HG02885 (cell line): ENCODE data around the gene BAIAP2L2.

Experiments
- ATAC-seq: cut with Tn5 transposase; IDR thresholded peaks from one replicate; pipeline ENCODE4 v1.9.1; 2021; ENCODE audit warnings: mild to moderate bottlenecking; ENCODE audit not compliant: unreplicated experiment, poor library complexity

BAIAP2L2 gene

DNA sequence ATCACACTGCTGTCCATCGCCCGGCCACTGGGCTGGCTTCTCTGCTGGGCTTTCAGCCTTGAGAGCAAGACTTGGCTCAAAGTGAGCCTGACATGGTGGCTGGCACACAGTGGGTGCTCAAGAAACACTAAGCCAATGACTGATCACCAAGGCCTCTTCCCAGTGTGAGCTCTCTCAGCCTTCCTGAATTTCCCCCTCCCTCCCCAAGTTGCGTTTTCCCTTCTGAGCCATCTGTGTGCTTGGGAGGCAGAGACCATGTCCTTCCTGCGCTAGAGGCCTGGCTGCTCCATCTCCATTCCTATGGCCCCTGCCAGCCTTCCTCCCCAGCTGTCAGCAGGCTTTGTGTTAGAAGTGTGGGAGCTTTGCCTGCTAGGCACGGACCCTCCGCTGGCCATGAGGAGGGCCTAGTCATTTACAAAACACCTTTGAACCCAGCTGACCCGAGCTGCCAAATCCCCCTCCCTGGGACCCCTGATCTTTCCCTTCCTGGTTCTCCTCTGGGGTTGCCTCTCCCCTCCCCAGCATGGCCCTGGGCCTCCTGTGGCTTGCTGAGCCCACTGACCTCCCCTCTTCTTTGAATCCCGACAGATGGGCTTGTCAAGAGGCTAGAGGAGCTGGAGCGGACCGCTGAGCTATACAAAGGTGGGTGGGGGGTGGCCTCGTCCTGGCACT, 40.1 kb downstream of the BAIAP2L2 start:
- no peak for ATAC-seq

DNA sequence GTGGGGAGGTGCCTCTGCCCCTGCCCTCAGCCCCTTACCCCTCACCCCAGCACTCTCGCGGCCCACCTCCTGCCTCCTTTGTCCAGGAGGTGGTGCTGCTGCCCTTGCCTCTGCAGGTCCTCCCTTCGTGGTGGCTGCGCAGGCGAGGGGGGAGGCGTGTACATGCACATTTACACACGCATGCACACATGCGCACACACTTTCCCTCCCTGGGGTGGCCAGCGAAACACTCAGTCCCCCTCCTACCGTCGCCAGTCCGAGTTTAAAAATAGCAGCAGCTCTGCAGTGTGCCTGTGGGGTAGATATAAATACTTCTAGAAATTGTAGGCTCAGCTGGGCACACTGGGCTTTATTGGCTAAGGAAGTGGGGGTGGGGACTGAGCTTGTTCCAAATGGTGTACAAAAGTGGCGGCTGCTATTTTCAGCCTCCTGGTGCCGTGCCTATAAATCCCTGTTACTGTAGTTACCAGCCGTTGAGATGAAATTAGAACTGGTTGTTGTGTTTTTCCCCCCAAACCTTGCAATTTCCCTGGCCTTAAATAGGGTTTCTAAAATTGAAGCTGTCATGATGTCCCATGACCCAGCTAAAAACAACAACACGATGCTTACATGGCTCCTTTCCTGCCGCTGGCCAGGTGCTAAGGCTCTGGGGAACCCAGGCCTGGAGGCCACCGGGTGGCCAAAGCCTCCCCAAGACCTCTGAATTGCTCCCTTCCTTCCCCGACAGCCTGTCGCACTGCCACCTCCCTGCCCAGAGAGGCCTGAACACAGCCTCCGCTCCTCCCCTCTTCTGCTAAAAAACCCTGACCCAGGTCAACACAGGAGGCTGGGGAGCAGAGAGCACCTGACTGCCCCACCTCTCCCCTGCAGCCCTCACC, 40.9 kb downstream of the BAIAP2L2 start:
- ATAC-seq, result no peak

DNA sequence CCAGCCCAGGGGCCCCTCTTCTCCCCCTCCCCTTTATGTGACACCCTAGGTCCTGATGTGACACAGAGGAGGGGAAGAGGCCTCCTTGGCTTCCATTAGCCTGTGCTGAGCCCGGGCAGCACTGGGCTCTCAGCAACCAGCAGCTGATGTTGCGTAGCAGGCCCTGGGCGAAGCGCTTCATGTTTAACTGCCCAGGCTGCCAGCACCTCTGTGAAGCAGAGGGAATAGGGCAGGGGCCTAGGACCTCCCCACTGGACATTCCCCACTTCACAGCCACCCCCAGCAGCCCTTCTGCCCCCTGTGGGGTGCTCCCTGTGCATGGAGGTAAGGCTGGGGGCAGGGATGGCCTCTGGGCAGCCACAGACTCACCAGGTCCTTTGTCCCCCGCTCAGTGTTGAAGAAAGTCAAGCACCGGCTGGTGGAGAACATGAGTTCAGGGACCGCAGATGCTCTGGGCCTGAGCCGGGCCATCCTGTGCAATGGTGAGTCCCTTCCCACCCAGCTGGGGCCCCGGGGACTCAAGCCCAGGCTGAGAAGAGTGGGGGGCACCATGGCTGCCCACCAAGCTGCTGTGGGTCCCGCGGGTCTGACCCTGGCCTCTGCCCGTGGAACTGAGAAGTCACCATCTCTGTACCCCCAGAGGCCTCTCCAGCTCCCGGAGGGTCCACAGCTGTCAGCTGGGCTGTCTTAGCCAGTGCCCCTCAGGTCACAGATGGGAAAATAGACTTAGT, 41.7 kb downstream of the BAIAP2L2 start:
- ATAC-seq, result no peak

DNA sequence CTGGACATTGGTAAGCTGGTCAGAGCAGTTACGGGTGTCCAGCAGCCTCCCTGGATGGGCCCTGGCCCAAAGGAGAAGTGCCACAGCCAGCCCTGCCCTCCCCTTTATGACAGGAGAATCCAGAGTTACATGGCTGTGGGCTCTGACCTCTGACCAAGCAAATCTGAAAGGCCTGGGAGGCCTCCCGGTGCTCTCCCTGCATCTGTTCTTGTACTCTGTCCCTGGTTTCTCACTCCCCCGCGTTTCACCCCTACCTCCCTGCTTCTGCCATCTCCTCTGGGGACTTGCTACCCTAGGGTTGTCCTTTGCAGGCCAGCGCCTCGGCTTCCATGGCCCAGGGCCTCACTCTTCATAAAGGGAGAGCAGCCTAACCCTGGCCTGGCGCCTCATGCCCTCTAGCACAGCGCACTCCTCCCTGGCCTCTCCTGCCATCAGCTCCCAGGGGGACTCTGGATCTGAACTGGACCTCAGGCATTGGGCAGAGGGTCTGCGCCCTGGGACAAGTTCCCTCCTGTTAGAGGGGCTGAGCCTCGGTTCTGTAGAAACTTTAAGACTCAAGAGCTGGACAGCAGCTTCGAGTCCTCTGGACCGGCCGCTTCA, 42.6 kb downstream of the BAIAP2L2 start:
- ATAC-seq, result no peak

DNA sequence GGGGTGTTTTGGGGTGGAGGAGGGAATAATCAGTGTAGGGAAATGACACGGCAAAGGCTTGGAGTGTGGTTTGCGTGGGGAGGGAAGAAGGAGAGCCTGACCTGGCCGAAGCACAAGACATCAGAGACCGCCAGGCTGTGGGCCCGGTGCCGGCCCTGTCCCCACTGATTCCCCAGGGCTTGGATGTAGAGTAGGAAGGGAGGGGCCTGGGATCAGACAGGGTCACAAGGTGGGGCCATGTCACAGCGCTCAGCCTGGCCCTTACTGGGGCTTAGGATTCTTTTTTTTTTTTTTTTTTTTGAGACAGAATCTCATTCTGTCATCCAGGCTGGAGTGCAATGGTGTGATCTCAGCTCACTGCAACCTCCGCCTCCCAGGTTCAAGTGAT, 43.5 kb downstream of the BAIAP2L2 start:
- no peak for ATAC-seq

DNA sequence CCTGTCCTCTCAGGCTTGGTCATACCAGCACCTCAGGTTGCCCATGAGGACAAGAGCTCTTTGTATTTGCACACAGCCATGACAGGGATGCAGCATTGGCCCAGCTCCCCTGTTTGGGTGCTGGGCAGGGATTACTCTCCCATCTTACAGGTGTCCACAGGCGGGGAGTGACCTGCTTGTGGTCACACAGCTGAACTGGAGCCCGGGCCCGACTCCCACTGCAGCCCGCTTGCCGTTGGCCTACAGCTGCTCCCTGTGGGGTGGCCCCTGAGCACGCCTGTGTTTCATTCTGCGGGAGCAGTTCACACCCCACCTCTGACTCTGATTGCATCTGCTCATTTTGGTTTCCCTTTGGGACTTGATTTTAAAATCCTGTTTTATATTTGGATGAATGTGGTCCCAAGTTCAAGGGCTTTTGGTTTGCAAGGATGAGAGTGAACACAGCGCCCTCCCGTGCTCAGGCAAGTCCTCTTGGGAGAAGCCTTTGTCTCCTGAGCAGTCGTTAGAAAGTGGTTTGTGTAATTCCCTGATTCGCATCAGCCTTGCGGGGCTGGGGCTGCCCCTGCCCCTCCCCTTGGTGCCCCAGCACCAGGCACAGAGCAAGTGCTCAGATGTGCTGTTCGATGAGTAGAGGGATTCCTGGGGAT, 44.0 kb downstream of the BAIAP2L2 start:
- ATAC-seq, result no peak

DNA sequence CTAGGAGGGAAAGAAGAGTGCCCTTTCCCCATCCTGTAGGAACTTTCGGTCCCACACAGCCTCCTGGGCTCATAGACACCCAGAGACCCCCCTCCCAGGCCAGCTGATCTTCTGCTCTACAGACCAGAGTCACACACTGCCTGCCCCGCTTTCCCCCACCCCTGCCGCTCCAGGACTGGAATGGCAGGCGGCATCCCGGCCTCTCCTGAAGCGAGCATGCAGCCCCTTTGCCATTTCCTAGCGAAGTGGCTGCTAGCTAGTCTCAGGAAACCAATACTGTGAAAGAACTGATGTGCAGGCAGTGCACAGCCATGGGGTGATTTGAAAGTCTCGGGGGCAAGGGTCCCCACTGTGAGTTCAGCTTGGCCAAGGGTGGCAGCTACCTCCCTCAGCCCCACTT, 44.9 kb downstream of the BAIAP2L2 start:
- ATAC-seq, result no peak

DNA sequence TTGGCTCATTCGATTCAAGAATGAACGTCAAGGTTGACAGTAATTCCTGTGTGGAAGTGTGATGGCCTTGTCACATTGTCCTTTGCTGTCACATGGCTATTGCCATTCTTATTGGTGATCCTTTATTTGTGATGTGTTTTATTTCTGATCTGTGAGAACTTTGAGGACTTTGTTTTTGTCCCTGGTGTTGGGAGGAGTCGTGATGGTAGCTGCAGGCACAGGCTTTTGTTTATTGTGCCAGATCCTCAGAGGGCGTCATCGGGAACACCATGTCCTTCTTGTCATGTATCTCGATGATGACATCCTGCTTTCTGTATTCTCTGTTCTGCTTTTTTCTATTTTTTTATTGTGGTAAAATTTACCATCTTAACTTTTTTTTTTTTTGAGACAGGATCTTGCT, 47.7 kb downstream of the BAIAP2L2 start:
- no peak for ATAC-seq

DNA sequence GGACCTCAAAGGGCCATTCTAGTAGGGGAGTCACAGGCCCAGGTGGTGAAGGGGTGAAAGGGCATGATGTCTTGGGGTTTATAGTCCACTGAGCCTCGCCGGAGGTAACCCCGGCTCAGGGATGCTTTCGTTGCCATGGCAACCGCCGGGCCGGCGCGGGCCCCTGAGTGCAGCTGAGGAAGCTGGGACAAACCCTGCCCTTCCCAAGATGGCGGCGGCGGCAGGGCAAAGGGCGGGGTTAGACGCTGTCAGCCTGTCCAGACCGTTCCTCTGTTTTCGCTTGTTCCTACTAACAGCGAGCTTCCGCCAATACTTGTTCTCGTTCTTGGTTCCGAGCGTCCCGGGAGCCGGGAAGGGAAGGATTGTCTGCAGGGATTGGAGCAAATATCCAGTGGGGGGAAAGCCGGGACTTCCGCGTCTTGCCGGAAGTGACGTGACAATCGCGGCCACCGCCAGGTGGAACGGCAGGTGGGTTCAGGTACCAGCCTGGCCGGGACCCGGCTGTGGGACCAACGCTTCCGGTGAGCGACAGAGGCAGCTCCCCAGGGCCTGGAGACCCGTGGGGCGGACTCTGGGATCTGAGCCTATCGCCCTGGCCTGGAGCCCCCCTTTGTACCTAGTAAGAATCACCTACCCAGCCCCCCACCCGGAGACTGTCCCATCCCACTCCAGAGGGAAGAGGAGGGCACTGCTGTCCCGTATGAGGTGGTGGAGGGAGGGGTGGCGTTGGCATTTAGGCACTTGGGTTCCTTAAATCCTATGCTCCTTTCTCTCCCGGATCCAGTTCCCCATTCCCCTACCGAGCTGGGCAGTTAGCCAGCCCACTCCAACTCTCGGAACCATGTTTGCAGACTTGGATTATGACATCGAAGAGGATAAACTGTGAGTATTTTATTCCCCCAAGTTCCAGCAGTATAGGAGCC, 53.3 kb downstream of the BAIAP2L2 start, which contains the start of gene PICK1:
TSS of gene PICK1 (plus strand) at position 436 of the 923 bp plus-strand sequence. CDS start at position 842, 406 bp downstream.
- peak; percentile 60 for ATAC-seq

DNA sequence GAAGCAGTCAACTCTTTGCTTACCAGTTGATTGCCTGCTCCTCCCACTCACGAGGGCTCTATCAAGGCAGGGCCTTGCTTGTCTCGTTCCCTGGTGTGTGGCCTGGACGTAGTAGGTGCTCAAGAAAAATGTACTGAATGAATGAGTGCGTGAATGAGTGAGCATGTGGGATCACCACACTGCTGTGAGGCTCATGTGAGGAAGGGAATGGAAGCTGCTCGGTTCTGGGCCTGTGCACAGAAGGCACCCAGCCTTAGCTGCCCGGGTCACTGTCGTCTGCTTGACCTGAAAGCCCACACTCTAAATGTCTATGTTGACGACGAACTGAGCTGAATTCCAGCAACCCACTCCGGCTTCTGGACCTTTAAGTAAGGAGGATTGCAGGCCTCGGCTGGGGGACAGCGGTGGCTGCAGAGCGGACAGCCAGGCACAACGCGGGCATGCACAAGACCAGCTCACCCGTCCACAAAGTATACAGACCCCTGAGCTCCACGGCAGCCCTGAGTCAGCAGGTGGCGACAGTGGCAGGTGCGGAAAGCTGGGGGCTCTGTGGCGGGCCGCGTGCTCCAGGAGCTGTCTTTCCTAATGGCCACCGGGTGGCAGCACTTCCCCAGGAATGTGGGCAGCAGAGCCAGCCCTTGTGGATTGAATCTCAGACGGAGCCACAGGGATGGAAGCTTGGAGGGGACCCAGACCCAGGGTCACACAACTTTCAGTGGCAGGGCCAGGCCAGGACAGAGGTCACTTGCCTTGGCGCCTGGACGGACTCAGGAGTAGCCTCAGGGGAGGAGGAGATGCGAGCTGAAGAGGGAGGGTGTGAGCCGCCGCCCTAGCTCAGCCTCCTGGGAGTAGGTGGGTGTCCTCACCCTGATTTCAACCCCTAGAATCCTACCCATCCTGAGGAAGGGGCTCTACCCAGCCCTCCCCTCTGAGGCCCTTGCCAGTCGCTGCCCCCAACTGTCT, 58.3 kb downstream of the BAIAP2L2 start:
- ATAC-seq, result peak; percentile 47

DNA sequence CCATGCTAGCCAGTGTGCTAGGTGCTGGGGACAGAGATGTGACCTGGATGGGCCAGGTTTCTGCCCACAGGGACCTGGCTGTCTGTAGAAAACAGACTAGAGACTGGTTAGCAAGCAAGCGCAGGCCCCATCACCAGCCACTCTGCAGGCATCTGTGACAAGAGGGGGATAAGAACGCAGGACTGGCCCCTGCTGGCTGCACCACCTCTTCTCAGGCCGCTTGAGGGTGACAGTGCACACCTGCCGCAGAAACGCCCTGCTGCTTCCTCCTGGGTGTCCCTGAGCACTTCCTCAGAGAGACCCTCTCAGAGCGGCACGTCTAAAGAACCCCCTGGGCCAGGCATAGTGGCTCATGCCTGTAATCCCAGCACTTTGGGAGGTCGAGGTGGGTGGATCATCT, 59.2 kb downstream of the BAIAP2L2 start:
- ATAC-seq, result no peak

DNA sequence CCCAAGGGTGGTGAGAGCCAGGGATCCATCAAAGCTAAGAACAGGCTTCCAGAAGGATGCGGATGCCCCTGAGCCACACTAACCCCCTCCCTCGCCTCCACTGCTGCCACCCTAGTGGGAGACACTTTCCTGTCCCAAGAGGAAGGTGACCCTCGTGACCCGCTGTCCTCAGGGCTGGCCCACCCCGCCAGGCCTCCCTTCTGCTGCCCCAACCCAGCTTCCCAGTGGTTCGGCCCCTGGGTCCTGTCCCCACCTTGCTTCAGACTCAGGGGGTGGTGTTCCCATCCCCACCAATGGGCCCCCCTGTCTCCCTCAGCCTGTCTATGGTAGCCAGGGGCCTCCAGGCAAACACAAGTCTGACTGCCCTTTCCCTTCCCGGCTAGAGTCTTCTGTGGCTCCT, 59.8 kb downstream of the BAIAP2L2 start:
- ATAC-seq, result no peak

DNA sequence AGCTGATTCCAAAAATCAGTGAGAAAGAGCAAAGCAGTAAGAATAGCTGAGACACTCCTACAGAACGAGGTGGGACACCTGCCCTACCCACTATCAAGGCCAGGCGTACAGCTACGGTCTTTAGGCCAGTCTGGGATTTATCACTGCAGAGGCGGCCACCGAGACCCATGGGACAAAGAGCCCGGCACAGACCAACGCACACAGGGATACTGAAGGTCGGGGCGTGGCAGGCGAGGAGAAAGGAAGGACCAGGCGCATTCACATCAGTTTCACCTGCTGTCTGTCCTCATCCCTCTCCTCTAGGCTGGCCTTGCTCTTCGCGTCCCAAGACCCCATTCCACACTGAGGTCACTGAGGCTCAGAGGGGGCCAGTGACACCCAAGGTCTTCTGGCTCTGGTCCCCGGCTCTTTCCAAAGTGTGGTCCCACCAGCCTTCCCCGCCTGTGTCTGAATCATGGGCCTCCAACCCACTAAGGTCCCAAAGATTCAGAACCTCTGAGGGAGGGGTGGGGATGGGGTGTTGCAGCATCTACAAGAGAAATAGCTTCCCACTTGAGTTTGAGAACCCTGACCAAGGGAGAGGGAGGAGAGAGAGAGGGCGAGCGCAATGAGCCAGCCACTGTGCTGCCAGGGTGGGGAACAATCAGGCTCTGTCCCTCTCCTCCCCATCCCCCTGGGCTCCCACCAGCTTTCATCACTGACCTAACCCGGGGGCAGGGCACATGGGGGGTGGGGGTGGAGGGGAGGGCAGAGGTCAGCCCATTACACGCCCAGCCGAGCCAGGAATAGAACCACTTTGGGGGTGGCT, 60.5 kb downstream of the BAIAP2L2 start:
- no peak for ATAC-seq

DNA sequence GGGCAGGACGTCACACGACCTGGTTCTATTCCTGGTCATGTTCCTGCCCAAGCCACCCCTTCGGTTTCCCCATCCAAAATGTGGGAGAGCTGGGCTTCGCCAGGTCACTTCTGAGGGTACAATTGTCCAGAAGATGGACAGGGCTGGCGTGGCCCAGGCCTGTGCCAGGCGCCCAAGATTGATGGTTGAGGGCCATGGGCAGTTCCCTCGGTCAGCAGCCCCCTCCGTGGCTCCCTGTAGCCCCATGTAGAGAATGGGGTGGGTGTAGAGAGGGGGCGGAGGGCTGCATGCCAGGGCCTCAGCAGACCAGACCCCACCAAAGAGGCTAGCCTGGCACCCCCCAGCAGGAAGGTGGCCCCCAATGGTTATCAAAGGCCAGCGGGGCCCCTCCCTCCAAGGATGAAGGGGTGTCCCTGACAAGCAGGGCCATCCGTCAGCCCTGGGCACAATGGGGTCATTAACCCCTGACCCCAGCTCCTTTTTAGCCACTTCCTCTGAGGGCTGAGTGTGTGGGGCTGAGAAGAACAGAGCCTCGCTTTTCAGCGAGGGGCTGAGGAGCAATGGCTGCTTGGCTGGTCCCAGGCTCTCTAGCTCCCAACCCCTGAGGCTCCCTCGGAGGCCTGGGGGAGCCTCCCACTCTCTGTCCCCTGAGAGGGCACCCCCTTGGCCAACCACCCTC, 64.3 kb downstream of the BAIAP2L2 start:
- no peak for ATAC-seq

DNA sequence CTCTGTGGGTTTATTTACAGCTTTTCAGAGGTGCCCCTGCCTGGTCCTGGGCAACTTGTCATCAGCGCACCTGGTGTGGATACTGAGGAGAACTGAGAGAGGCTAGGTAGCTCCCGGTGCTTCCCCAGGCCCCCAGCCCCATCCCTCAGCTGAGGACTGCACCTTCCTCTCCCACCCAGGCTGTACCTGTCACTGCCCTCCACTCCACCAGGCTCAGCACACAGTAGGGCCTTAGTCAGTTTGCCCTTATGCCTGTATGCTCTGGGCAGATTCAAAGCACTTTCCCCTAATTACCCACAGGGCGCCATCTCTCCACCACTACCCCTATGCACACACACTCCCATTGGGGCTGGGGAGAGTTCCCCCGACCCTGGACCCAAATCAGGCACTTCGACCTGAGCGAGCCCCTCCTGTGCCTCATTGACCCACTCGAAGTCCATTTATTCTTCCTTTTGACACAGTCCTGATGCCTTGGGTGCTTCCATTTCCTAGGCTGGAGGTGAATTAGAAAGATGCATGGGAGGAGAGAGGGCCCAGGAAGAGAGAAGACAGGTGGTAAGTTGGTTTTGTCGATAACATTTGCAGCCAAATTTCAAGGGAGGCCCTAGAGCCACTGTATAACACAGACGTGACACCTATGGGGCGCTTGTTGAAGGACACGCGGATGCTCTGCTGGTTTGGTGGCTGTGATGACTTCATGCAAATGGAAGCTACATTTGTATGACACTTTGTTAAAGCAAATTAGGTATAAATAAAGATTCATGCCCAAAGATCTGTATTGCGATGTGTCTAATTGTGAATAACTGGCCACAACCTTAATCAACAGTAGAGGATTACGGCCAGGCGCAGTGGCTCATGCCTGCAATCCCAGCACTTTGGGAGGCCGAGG, 67.1 kb downstream of the BAIAP2L2 start:
- no peak for ATAC-seq

DNA sequence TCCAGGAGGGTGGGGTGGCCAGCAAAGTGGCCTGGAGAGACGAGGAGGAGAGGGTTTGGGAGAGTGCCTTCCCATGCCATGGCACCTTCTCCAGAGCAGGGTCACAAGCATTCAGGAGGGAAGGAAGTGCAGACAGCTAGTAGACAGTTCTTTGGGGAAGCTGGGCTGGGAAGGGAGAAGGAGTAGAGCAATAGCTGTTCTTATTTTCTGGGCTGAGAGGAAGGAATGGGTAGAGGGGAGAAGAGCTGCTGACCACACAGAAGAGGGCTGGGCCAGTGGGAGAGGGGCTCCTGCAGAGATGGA, 68.0 kb downstream of the BAIAP2L2 start:
- ATAC-seq, result no peak
